Adrenal gland (tissue), 5 donors: ENCODE measurements around the gene DUOXA2.

Source experiments
- POLR2A ChIP-seq, 2 donors: fragments of 450-650 bp; IDR thresholded peaks; one replicate each; pipeline ENCODE4 v1.6.1; 2017; ENCODE audit warnings: antibody characterized with exemption in 2 of 2, mild to moderate bottlenecking in 2 of 2, moderate library complexity in 1 of 2
- TF ChIP-seq, protein P1 (sequence below), 6 experiments: fragments of 450-650 bp in 4 of 6; fragments of 200-600 bp in 2 of 6; sonication (generic) in 1 of 6; IDR thresholded peaks; 1 replicate in 5 of 6; 2 replicates in 1 of 6; pipeline versions ENCODE4 v1.5.1 to v1.8.0; 2016 to 2021; ENCODE audit warnings: antibody characterized with exemption in 6 of 6, mild to moderate bottlenecking in 2 of 6, moderate library complexity in 1 of 6
- donor health status: DM: no; HTN: no; CAD: no.

- TF ChIP-seq, protein P1, sequence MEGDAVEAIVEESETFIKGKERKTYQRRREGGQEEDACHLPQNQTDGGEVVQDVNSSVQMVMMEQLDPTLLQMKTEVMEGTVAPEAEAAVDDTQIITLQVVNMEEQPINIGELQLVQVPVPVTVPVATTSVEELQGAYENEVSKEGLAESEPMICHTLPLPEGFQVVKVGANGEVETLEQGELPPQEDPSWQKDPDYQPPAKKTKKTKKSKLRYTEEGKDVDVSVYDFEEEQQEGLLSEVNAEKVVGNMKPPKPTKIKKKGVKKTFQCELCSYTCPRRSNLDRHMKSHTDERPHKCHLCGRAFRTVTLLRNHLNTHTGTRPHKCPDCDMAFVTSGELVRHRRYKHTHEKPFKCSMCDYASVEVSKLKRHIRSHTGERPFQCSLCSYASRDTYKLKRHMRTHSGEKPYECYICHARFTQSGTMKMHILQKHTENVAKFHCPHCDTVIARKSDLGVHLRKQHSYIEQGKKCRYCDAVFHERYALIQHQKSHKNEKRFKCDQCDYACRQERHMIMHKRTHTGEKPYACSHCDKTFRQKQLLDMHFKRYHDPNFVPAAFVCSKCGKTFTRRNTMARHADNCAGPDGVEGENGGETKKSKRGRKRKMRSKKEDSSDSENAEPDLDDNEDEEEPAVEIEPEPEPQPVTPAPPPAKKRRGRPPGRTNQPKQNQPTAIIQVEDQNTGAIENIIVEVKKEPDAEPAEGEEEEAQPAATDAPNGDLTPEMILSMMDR (IDR thresholded peaks at IDR 0.05): no peak
- TF ChIP-seq POLR2A (IDR thresholded peaks at IDR 0.05): no peak
Measured at GRCh38 chr15:45115312-45115820, 1.2 kb downstream of the DUOXA2 start.
